D721Med (cell line): ENCODE results near the gene NR1I3.

Source experiments
- DNase-seq: peaks from one replicate; pipeline ENCODE4 v3.0.0; 2011; ENCODE audit warnings: low spot score; ENCODE audit not compliant: insufficient read length
- FAIRE-seq: peaks from 2 replicates; lab custom pipeline; 2011; peaks lifted over from hg19 to GRCh38; lab: Jason Lieb, UNC
- CTCF ChIP-seq: IDR thresholded peaks from 2 replicates; pipeline ENCODE4 v1.5.1; 2012; ENCODE audit warnings: mild to moderate bottlenecking, control low read depth; ENCODE audit not compliant: insufficient read depth; ENCODE audit errors: missing control alignments

The NR1I3 gene

GRCh38 chr1:161216945-161217712 lies 20.9 kb downstream of the NR1I3 start:
- TF ChIP-seq CTCF = no peak
- DNase-seq (no peak), FAIRE-seq (no peak)

- DNase-seq = no peak
- TF ChIP-seq CTCF = no peak
- FAIRE-seq = no peak
Measured at GRCh38 chr1:161215076-161215475, 22.9 kb downstream of the NR1I3 start, which contains the start of gene FCER1G. FCER1G (plus strand) TSS chr1:161215295; CDS start chr1:161215322, 27 bp downstream.

DNA sequence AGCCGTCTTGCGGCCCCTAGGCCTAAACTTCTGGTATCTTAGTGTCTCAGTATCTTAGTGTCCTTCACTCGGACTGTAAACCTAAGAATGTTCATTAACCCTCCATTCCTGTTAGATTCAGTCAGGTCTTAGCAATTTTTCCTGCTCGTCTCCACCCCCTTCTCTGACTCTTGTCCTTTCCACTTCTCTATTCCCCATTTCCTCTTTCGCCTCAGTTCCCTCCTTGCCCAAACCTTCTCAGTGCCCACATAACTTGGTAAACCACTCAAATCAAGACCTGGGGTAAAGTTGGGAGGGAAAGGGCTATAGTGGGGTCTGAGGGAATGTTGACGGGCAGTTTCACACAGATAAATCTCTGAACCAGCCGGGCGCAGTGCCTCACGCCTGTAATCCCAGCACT lies 23.6 kb downstream of the NR1I3 start:
- FAIRE-seq (no peak), DNase-seq (no peak)
- no peak for TF ChIP-seq CTCF

GRCh38 chr1:161209790-161210409 lies 28.1 kb downstream of the NR1I3 start:
- FAIRE-seq (peak; percentile 48), DNase-seq (peak; percentile 65)

GRCh38 chr1:161207173-161207572 lies 30.8 kb downstream of the NR1I3 start:
- TF ChIP-seq CTCF = no peak
- DNase-seq (no peak), FAIRE-seq (no peak)

More at GRCh38 chr1:161209790-161210409, 28.1 kb downstream of the NR1I3 start:
- TF ChIP-seq CTCF = peak; percentile 99

- TF ChIP-seq CTCF = no peak
- FAIRE-seq = no peak
Measured at GRCh38 chr1:161206411-161207140, 31.4 kb downstream of the NR1I3 start.

More at GRCh38 chr1:161206411-161207140, 31.4 kb downstream of the NR1I3 start:
- DNase-seq = no peak
